HepG2 (cell line): Measurements from ENCODE around the gene PPP1R1B. TPM values are rescaled to one million over a fixed set of nuclear protein-coding genes. Genes with fewer than 3 reads are reported as not detected.

Source experiments
- KDM2A ChIP-seq: sonication (generic); formaldehyde crosslinking; IDR thresholded peaks from 2 replicates; pipeline ENCODE4 v1.4.0; 2020; ENCODE audit warnings: low read depth, missing genetic modification reagents, borderline replicate concordance
- MIER3 ChIP-seq: IDR thresholded peaks from 2 replicates; pipeline ENCODE4 v1.6.1; 2016; ENCODE audit warnings: missing compliant biosample characterization, borderline replicate concordance
- NAIF1 ChIP-seq: sonication (generic); formaldehyde crosslinking; IDR thresholded peaks from 2 replicates; pipeline ENCODE4 v1.5.0; 2020; ENCODE audit warnings: mild to moderate bottlenecking, missing genetic modification reagents, borderline replicate concordance
- NR2C2 ChIP-seq: sonication (generic); formaldehyde crosslinking; IDR thresholded peaks from 2 replicates; pipeline ENCODE4 v1.4.0; 2020; ENCODE audit warnings: missing genetic modification reagents, mild to moderate bottlenecking, moderate library complexity, borderline replicate concordance
- POLR2A ChIP-seq, 2 experiments: IDR thresholded peaks; 2 replicates each; pipeline ENCODE4 v1.6.1; 2011; ENCODE audit warnings: low read depth in 2 of 2, low read length in 2 of 2, mild to moderate bottlenecking in 1 of 2, moderate library complexity in 1 of 2; ENCODE audit not compliant: insufficient read depth in 1 of 2
- RBM22 ChIP-seq: fragments of 200-400 bp; formaldehyde crosslinking; optimal IDR thresholded peaks from 2 replicates; pipeline ENCODE3; 2017; ENCODE audit warnings: mild to moderate bottlenecking, low read length, moderate library complexity
- SALL1 ChIP-seq: sonication (generic); formaldehyde crosslinking; IDR thresholded peaks from 2 replicates; pipeline ENCODE4 v1.8.0; 2022; ENCODE audit warnings: mild to moderate bottlenecking, missing genetic modification reagents
- U2AF1 ChIP-seq: fragments of 200-400 bp; formaldehyde crosslinking; optimal IDR thresholded peaks from 2 replicates; pipeline ENCODE3; 2017; ENCODE audit warnings: mild to moderate bottlenecking, low read depth, low read length
- ZNF260 ChIP-seq: sonication (generic); formaldehyde crosslinking; IDR thresholded peaks from 2 replicates; pipeline ENCODE4 v1.4.0; 2020; ENCODE audit warnings: missing genetic modification reagents, low read depth, mild to moderate bottlenecking, borderline replicate concordance
- ZNF292 ChIP-seq: sonication (generic); formaldehyde crosslinking; IDR thresholded peaks from 2 replicates; pipeline ENCODE4 v1.8.1; 2022; ENCODE audit warnings: mild to moderate bottlenecking, low read depth, missing genetic modification reagents, borderline replicate concordance
- ZNF432 ChIP-seq: sonication (generic); formaldehyde crosslinking; IDR thresholded peaks from 2 replicates; pipeline ENCODE4 v1.5.0; 2020; ENCODE audit warnings: missing genetic modification reagents, mild to moderate bottlenecking, borderline replicate concordance
- ZNF547 ChIP-seq: sonication (generic); formaldehyde crosslinking; IDR thresholded peaks from 2 replicates; pipeline ENCODE4 v1.5.1; 2020; ENCODE audit warnings: mild to moderate bottlenecking, missing genetic modification reagents
- ZNF557 ChIP-seq: sonication (generic); formaldehyde crosslinking; IDR thresholded peaks from 2 replicates; pipeline ENCODE4 v1.4.0; 2020; ENCODE audit warnings: missing genetic modification reagents
- ZNF607 ChIP-seq: sonication (generic); formaldehyde crosslinking; IDR thresholded peaks from 2 replicates; pipeline ENCODE4 v1.5.1; 2020; ENCODE audit warnings: missing genetic modification reagents, mild to moderate bottlenecking, borderline replicate concordance
- ZNF619 ChIP-seq: sonication (generic); formaldehyde crosslinking; IDR thresholded peaks from 2 replicates; pipeline ENCODE4 v1.4.0; 2020; ENCODE audit warnings: mild to moderate bottlenecking, missing genetic modification reagents
- ZNF776 ChIP-seq: sonication (generic); formaldehyde crosslinking; IDR thresholded peaks from 2 replicates; pipeline ENCODE4 v1.4.0; 2020; ENCODE audit warnings: mild to moderate bottlenecking, missing genetic modification reagents
- ZNF883 ChIP-seq: sonication (generic); formaldehyde crosslinking; IDR thresholded peaks from 2 replicates; pipeline ENCODE4 v1.5.1; 2020; ENCODE audit warnings: mild to moderate bottlenecking, missing genetic modification reagents; ENCODE audit errors: not compliant biosample characterization
- polyA plus RNA-seq, 8 experiments: library from polyadenylated mRNA; depleted of rRNA in 3 of 8; stranded (reverse) in 7 of 8; unstranded in 1 of 8; fragments of >200 nt; fragmentation: Illumina TruSeq in 4 of 8; extraction: Trizol in 4 of 8; gene quantifications; 2 replicates each; pipeline versions ENCODE4 v1.2.1 to v1.2.3, GENCODE V29; 2011 to 2016; ENCODE audit warnings: low read depth in 4 of 8, missing spikeins in 1 of 8, mixed read lengths in 1 of 8; ENCODE audit not compliant: insufficient read depth in 1 of 8
- total RNA-seq, 5 experiments: library from RNA; depleted of rRNA; stranded (reverse); fragments of >200 nt; fragmentation: Illumina TruSeq; extraction: Trizol; gene quantifications; 2 replicates each; pipeline ENCODE4 v1.2.3, GENCODE V29; 2016; ENCODE audit warnings: low read depth in 1 of 5
- TF ChIP-seq, protein P1 (sequence below): sonication (generic); formaldehyde crosslinking; IDR thresholded peaks from 2 replicates; pipeline ENCODE4 v1.4.0; 2020; ENCODE audit warnings: missing genetic modification reagents; ENCODE audit errors: not compliant biosample characterization
- TF ChIP-seq, protein P2 (sequence below): sonication (generic); formaldehyde crosslinking; conservative IDR thresholded peaks from 2 replicates; pipeline ENCODE4 v1.8.0; 2022; ENCODE audit warnings: low read depth, missing genetic modification reagents
- TF ChIP-seq, protein P3 (sequence below): sonication (generic); formaldehyde crosslinking; IDR thresholded peaks from 2 replicates; pipeline ENCODE4 v1.5.1; 2020; ENCODE audit warnings: mild to moderate bottlenecking, missing genetic modification reagents, moderate library complexity
- TF ChIP-seq, protein P4 (sequence below): sonication (generic); formaldehyde crosslinking; IDR thresholded peaks from 2 replicates; pipeline ENCODE4 v1.8.0; 2022; ENCODE audit warnings: mild to moderate bottlenecking, missing genetic modification reagents, borderline replicate concordance

PPP1R1B gene
- total and polyA plus RNA-seq, 2 of the 13 experiments (the other 11 are each of a cell fraction or from before 2014, with no cell fraction given): 0.08 TPM; not detected in 1

DNA sequence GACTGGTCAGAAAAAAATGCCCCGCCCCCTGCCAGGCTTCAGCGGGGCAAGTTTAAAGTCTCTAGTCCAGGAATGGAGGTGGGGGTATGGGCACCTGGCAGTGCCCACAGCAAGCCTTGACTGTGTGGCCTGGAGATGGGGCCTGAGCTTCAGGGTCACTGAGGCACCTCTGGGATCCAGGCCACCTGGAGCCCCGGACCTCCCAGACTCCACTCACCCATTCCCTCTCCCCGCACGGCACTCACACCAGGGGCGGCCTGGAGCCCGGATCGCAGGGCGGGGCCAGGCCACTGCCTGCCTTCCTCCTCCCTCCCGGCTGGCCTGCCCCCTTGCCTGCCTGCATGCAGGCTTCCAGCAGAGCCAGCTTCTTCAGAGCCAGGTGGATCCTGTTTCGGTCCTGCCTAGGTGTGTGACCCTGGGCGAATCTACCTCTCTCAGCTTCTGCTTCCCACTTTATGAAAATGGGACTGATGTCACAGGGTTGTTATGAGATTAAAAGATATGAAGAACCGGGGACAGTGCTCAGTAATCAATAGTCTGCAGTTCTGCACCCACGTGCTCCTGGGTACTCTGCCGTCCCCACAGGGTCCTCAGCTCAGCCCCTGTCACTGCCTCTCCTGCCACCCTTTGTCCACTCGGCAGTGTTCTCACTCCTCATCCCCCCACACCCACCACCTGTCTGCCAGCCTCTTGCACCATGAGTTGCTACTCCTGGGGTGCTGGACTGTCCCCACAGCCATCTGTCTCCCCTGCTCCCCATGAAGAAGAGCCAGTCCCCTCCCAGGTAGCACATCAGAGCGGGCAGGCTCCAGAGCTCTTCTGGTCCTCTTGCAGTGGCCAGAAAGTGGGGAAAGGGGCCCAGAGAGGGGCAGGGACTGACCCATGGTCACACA, 37.2 kb downstream of the PPP1R1B start (continued):
- no peak for TF ChIP-seq NR2C2 (CRISPR knock-in tag)
- TF ChIP-seq KDM2A (CRISPR knock-in tag): peak; percentile 3; the same call in 1 of the 2 replicates
- no peak for TF ChIP-seq U2AF1
- TF ChIP-seq MIER3 (CRISPR knock-in tag): no peak
- TF ChIP-seq NAIF1 (CRISPR knock-in tag): no peak
- TF ChIP-seq, protein P1, sequence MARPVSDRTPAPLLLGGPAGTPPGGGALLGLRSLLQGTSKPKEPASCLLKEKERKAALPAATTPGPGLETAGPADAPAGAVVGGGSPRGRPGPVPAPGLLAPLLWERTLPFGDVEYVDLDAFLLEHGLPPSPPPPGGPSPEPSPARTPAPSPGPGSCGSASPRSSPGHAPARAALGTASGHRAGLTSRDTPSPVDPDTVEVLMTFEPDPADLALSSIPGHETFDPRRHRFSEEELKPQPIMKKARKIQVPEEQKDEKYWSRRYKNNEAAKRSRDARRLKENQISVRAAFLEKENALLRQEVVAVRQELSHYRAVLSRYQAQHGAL (CRISPR knock-in tag): no peak
- TF ChIP-seq ZNF557 (CRISPR knock-in tag): no peak
- TF ChIP-seq ZNF607 (CRISPR knock-in tag): no peak
- 0 out of 2 replicates have a peak, but pooled peaks have one; percentile 42 for TF ChIP-seq ZNF776 (CRISPR knock-in tag)
- peak; percentile 62 for TF ChIP-seq SALL1 (CRISPR knock-in tag)
- TF ChIP-seq, protein P2, sequence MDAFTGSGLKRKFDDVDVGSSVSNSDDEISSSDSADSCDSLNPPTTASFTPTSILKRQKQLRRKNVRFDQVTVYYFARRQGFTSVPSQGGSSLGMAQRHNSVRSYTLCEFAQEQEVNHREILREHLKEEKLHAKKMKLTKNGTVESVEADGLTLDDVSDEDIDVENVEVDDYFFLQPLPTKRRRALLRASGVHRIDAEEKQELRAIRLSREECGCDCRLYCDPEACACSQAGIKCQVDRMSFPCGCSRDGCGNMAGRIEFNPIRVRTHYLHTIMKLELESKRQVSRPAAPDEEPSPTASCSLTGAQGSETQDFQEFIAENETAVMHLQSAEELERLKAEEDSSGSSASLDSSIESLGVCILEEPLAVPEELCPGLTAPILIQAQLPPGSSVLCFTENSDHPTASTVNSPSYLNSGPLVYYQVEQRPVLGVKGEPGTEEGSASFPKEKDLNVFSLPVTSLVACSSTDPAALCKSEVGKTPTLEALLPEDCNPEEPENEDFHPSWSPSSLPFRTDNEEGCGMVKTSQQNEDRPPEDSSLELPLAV (CRISPR knock-in tag): no peak
- no peak for TF ChIP-seq ZNF432 (CRISPR knock-in tag)
- TF ChIP-seq POLR2A (IDR thresholded peaks at IDR 0.05; ENCODE audit: insufficient read depth in 1 of 2, low read depth in 2 of 2, low read length in 2 of 2): peak in 1 of 2 experiments; percentile 30; a peak in 1 of 4 replicates
- no peak for TF ChIP-seq ZNF260 (CRISPR knock-in tag)
- TF ChIP-seq, protein P3, sequence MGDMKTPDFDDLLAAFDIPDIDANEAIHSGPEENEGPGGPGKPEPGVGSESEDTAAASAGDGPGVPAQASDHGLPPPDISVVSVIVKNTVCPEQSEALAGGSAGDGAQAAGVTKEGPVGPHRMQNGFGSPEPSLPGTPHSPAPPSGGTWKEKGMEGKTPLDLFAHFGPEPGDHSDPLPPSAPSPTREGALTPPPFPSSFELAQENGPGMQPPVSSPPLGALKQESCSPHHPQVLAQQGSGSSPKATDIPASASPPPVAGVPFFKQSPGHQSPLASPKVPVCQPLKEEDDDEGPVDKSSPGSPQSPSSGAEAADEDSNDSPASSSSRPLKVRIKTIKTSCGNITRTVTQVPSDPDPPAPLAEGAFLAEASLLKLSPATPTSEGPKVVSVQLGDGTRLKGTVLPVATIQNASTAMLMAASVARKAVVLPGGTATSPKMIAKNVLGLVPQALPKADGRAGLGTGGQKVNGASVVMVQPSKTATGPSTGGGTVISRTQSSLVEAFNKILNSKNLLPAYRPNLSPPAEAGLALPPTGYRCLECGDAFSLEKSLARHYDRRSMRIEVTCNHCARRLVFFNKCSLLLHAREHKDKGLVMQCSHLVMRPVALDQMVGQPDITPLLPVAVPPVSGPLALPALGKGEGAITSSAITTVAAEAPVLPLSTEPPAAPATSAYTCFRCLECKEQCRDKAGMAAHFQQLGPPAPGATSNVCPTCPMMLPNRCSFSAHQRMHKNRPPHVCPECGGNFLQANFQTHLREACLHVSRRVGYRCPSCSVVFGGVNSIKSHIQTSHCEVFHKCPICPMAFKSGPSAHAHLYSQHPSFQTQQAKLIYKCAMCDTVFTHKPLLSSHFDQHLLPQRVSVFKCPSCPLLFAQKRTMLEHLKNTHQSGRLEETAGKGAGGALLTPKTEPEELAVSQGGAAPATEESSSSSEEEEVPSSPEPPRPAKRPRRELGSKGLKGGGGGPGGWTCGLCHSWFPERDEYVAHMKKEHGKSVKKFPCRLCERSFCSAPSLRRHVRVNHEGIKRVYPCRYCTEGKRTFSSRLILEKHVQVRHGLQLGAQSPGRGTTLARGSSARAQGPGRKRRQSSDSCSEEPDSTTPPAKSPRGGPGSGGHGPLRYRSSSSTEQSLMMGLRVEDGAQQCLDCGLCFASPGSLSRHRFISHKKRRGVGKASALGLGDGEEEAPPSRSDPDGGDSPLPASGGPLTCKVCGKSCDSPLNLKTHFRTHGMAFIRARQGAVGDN (CRISPR knock-in tag): peak; percentile 64
- peak; percentile 72 for TF ChIP-seq RBM22
- no peak for TF ChIP-seq ZNF619 (CRISPR knock-in tag)
- TF ChIP-seq ZNF292 (CRISPR knock-in tag): peak; percentile 78
- peak; percentile 68; the same call in 1 of the 2 replicates for TF ChIP-seq ZNF547
- TF ChIP-seq ZNF883 (CRISPR knock-in tag): no peak
- TF ChIP-seq, protein P4, sequence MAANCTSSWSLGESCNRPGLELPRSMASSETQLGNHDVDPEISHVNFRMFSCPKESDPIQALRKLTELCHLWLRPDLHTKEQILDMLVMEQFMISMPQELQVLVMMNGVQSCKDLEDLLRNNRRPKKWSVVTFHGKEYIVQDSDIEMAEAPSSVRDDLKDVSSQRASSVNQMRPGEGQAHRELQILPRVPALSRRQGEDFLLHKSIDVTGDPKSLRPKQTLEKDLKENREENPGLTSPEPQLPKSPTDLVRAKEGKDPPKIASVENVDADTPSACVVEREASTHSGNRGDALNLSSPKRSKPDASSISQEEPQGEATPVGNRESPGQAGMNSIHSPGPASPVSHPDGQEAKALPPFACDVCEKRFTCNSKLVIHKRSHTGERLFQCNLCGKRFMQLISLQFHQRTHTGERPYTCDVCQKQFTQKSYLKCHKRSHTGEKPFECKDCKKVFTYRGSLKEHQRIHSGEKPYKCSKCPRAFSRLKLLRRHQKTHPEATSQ (CRISPR knock-in tag): no peak
